Thoracic aorta (tissue), 2 donors: ENCODE results near the gene KAT2B. TPM values are rescaled to one million over a fixed set of nuclear protein-coding genes. Genes with fewer than 3 reads are reported as not detected.

Experiments used
- ATAC-seq: fragments of 150-250 bp; one replicate; pipeline ENCODE4 v1.8.0; 2017; ENCODE audit warnings: low read depth; ENCODE audit not compliant: insufficient number of reproducible peaks, low FRiP score
- DNase-seq: peaks from one replicate; pipeline ENCODE4 v3.0.0-alpha.2; 2020; ENCODE audit warnings: low spot score
- H3K27ac ChIP-seq, 2 donors: fragments of 200-600 bp; sonication (generic); 1 replicate in 1 of 2; 2 replicates in 1 of 2; pipeline ENCODE4 v1.5.1; 2016; ENCODE audit warnings: mild to moderate bottlenecking in 2 of 2, moderate library complexity in 2 of 2
- H3K27me3 ChIP-seq: fragments of 200-600 bp; sonication (generic); replicated peaks from 2 replicates; pipeline ENCODE4 v1.6.0; 2016; ENCODE audit warnings: mild to moderate bottlenecking; ENCODE audit not compliant: insufficient read depth
- H3K36me3 ChIP-seq: fragments of 200-600 bp; sonication (generic); one replicate; pipeline ENCODE4 v1.5.1; 2016
- H3K4me1 ChIP-seq, 2 donors: fragments of 200-600 bp; sonication (generic); 1 replicate in 1 of 2; 2 replicates in 1 of 2; pipeline versions ENCODE4 v1.5.1 to v1.6.0; 2016; ENCODE audit warnings: low read depth in 2 of 2, mild to moderate bottlenecking in 1 of 2; ENCODE audit not compliant: control insufficient read depth in 1 of 2
- H3K4me3 ChIP-seq: fragments of 200-600 bp; sonication (generic); 2 replicates; pipeline ENCODE4 v1.5.1; 2016; ENCODE audit warnings: mild to moderate bottlenecking
- H3K9me3 ChIP-seq: fragments of 200-600 bp; sonication (generic); 2 replicates; pipeline ENCODE4 v1.5.1; 2016
- total RNA-seq, 2 donors: library from RNA; depleted of rRNA; stranded (reverse); fragments of >200 nt; gene quantifications; one replicate each; pipeline versions ENCODE4 v1.1.0 to v1.2.3, GENCODE V29; 2016
- TF ChIP-seq, protein P1 (sequence below): fragments of 200-600 bp; sonication (generic); IDR thresholded peaks from one replicate; pipeline ENCODE4 v1.5.1; 2019; ENCODE audit warnings: antibody characterized with exemption

Gene KAT2B
- total RNA-seq, 2 donors from 2014 or later: 48.0 to 72.8 TPM

GRCh38 chr3:20083953-20084352, 43.7 kb downstream of the KAT2B start:
- TF ChIP-seq, protein P1, sequence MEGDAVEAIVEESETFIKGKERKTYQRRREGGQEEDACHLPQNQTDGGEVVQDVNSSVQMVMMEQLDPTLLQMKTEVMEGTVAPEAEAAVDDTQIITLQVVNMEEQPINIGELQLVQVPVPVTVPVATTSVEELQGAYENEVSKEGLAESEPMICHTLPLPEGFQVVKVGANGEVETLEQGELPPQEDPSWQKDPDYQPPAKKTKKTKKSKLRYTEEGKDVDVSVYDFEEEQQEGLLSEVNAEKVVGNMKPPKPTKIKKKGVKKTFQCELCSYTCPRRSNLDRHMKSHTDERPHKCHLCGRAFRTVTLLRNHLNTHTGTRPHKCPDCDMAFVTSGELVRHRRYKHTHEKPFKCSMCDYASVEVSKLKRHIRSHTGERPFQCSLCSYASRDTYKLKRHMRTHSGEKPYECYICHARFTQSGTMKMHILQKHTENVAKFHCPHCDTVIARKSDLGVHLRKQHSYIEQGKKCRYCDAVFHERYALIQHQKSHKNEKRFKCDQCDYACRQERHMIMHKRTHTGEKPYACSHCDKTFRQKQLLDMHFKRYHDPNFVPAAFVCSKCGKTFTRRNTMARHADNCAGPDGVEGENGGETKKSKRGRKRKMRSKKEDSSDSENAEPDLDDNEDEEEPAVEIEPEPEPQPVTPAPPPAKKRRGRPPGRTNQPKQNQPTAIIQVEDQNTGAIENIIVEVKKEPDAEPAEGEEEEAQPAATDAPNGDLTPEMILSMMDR: no peak
- no peak overlapping the region for H3K4me3 ChIP-seq
- DNase-seq (no peak), ATAC-seq (no peak)
- H3K4me1 ChIP-seq: peaks cover 18 to 22% of the 10 kb centered on the region in 2 donors
- H3K27me3 ChIP-seq: no peaks in the 10 kb centered on the region
- H3K9me3 ChIP-seq: no peaks in the 10 kb centered on the region
- H3K36me3 ChIP-seq: no peaks in the 10 kb centered on the region
- H3K27ac ChIP-seq: no peak overlapping the region

DNA sequence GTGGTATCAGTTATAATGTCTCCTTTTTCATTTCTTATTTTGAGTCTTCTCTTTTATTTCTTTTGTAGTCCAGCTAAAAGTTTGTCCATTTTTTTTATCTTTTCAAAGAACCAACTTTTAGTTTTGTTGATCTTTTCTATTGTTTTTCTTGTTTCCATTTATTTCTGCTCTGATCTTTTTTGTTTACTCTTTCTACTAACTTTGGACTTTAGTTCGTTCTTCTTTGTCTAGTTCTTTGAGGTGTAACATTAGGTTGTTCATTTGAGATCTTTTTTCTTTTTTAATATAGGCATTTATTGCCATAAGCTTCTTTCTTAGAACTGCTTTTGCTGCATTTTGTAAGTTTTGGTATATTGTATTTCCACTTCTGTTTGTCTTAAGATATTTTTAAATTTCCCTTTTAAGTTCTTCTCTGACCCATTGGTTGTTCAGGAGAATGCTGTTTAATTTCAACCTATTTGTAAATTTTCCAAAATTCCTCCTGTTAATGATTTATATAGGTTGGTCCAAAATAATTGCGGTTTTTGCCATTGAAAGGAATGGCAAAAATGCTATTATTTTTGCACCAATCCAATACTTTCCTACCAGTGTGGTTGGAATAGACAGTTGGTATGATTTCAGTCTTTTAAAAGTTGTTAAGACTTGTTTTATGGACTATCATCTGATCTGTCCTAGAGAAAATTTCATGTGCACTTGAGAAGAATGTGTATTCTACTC, 51.2 kb downstream of the KAT2B start:
- H3K27ac ChIP-seq: no peak overlapping the region
- ATAC-seq (no peak), DNase-seq (no peak)
- H3K9me3 ChIP-seq: no peaks in the 10 kb centered on the region
- H3K27me3 ChIP-seq: no peaks in the 10 kb centered on the region
- no peaks in the 10 kb centered on the region for H3K36me3 ChIP-seq
- TF ChIP-seq, protein P1: no peak
- no peak overlapping the region for H3K4me3 ChIP-seq
- peaks cover 6 to 14% of the 10 kb centered on the region in 2 donors for H3K4me1 ChIP-seq

- ATAC-seq (no peak), DNase-seq (no peak)
- TF ChIP-seq, protein P1: no peak
- H3K27me3 ChIP-seq: no peaks in the 10 kb centered on the region
- no peak overlapping the region for H3K4me3 ChIP-seq
- H3K36me3 ChIP-seq: no peaks in the 10 kb centered on the region
- peaks cover 29 to 43% of the 10 kb centered on the region in 2 donors for H3K4me1 ChIP-seq
- H3K9me3 ChIP-seq: no peaks in the 10 kb centered on the region
- no peak overlapping the region for H3K27ac ChIP-seq
These were observed 55.2 kb downstream of the KAT2B start for GRCh38 chr3:20095470-20095869.

DNA sequence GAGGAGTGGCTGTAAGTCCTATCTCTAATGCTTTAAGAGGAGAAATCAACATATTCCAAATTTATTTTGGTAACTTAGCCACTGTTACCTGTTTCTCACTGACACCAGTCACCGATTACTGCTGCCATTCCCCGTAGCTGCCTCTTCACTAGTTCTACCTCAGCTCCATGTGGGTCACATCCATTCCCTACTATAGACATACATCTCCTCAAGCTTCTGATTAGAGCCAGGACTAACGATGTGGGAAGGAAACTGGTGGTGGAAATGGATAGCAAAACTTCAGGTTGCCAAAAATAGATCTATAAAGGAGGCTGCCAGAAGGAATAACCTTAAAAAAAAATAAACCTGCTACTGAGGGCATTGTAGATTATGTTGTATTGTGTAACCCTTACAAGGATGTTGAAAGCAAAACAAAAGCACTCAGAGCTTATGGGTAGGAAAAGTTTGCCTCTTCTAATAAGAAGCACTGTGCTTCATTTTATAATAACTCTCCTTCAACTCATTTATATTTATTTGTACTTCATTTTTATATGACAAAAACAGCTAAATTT, 56.0 kb downstream of the KAT2B start:
- ATAC-seq (peak; percentile 27), DNase-seq (no peak)
- Histone ChIP-seq H3K4me1 (peaks cover 29 to 43% of the 10 kb centered on the region in 2 donors), H3K36me3 (no peaks in the 10 kb centered on the region), H3K27ac (peak overlapping the region in 1 of 2 donors; percentile 56), H3K27me3 (no peaks in the 10 kb centered on the region), H3K4me3 (no peak overlapping the region), H3K9me3 (no peaks in the 10 kb centered on the region)
- TF ChIP-seq, protein P1: no peak

DNA sequence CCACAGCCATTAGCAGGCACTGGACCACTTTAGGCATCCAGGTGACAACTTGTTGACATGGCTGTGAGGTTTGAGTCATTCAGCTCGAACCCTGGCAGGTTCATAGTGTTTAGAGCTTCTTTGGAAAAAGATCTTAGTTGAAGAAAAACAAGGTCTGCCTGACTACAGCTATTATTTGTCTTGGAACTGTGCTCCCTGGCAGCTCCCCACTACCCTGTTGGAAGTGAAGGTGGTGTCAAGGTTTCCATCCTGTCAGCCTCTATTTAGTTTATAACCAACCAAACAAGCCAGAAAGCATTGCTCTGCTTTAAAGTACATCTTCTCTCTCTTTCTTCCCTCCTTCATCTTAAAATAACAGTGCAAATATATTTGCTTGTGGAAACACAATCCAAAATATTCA, 56.8 kb downstream of the KAT2B start:
- TF ChIP-seq, protein P1: no peak
- ATAC-seq: no peak
- no peaks in the 10 kb centered on the region for H3K36me3 ChIP-seq
- peaks cover 29 to 38% of the 10 kb centered on the region in 2 donors for H3K4me1 ChIP-seq
- no peak for DNase-seq
- no peaks in the 10 kb centered on the region for H3K27me3 ChIP-seq
- no peak overlapping the region for H3K4me3 ChIP-seq
- H3K9me3 ChIP-seq: no peaks in the 10 kb centered on the region
- H3K27ac ChIP-seq: peak overlapping the region in 1 of 2 donors; percentile 56
